Liver (tissue), 9 donors: ENCODE measurements around the gene RPSA. TPM values are rescaled to one million over a fixed set of nuclear protein-coding genes. Genes with fewer than 3 reads are reported as not detected.

Source experiments
- DNase-seq: peaks from one replicate; pipeline ENCODE4 v3.0.0-alpha.2; 2017; ENCODE audit warnings: low spot score
- H3K27ac ChIP-seq, 2 donors: one replicate each; pipeline ENCODE4 v1.7.0; 2013; ENCODE audit warnings: inconsistent platforms in 2 of 2, low read length in 2 of 2, control low read depth in 1 of 2, low read depth in 1 of 2, mild to moderate bottlenecking in 1 of 2
- H3K27me3 ChIP-seq, 4 donors: one replicate each; pipeline versions ENCODE4 v1.6.1 to v1.7.0; 2013; ENCODE audit warnings: low read length in 3 of 4, inconsistent platforms in 1 of 4, mild to moderate bottlenecking in 1 of 4, moderate library complexity in 1 of 4; ENCODE audit not compliant: control insufficient read depth in 4 of 4, insufficient read depth in 4 of 4
- H3K36me3 ChIP-seq, 4 donors: one replicate each; pipeline versions ENCODE4 v1.6.1 to v1.7.0; 2013; ENCODE audit warnings: low read length in 3 of 4, mild to moderate bottlenecking in 3 of 4, low read depth in 1 of 4, moderate library complexity in 1 of 4; ENCODE audit not compliant: control insufficient read depth in 4 of 4, insufficient read depth in 3 of 4
- H3K4me1 ChIP-seq, 4 donors: one replicate each; pipeline versions ENCODE4 v1.6.1 to v1.7.0; 2013; ENCODE audit warnings: low read length in 3 of 4, mild to moderate bottlenecking in 3 of 4, moderate library complexity in 1 of 4; ENCODE audit not compliant: control insufficient read depth in 4 of 4, insufficient read depth in 4 of 4
- H3K4me3 ChIP-seq, 3 donors: one replicate each; pipeline versions ENCODE4 v1.6.1 to v1.7.0; 2013; ENCODE audit warnings: low read length in 3 of 3, control low read depth in 1 of 3, low read depth in 1 of 3, mild to moderate bottlenecking in 1 of 3
- H3K9ac ChIP-seq, 2 donors: one replicate each; pipeline ENCODE4 v1.7.0; 2013; ENCODE audit warnings: low read length in 2 of 2, mild to moderate bottlenecking in 2 of 2, moderate library complexity in 2 of 2, control low read depth in 1 of 2, low read depth in 1 of 2
- H3K9me3 ChIP-seq, 4 donors: one replicate each; pipeline versions ENCODE4 v1.6.1 to v1.7.0; 2013; ENCODE audit warnings: low read length in 3 of 4; ENCODE audit not compliant: control insufficient read depth in 4 of 4
- ATF3 ChIP-seq: IDR thresholded peaks from 2 replicates; pipeline ENCODE4 v1.6.1; 2016; ENCODE audit warnings: antibody characterized with exemption
- CTCF ChIP-seq: fragments of 150-350 bp; IDR thresholded peaks from 2 replicates; pipeline ENCODE4 v1.5.1; 2017; ENCODE audit warnings: improper control_type of control experiment, low read depth, low read length; ENCODE audit not compliant: missing input control
- FOXA1 ChIP-seq: IDR thresholded peaks from 2 replicates; pipeline ENCODE4 v1.6.1; 2016; ENCODE audit warnings: antibody characterized with exemption
- FOXA2 ChIP-seq: IDR thresholded peaks from 2 replicates; pipeline ENCODE4 v1.6.1; 2016; ENCODE audit warnings: antibody characterized with exemption
- GABPA ChIP-seq, 2 donors: IDR thresholded peaks in 1 of 2; conservative IDR thresholded peaks in 1 of 2; 2 replicates each; pipeline ENCODE4 v1.6.1; 2016; ENCODE audit warnings: antibody characterized with exemption in 2 of 2, mild to moderate bottlenecking in 1 of 2, moderate library complexity in 1 of 2
- HNF4A ChIP-seq, 2 donors: conservative IDR thresholded peaks; 2 replicates each; pipeline ENCODE4 v1.6.1; 2016; ENCODE audit warnings: antibody characterized with exemption in 2 of 2, mild to moderate bottlenecking in 2 of 2
- HNF4G ChIP-seq: IDR thresholded peaks from 2 replicates; pipeline ENCODE4 v1.6.1; 2016; ENCODE audit warnings: antibody characterized with exemption
- JUND ChIP-seq, 2 donors: IDR thresholded peaks; 2 replicates each; pipeline ENCODE4 v1.6.1; 2016; ENCODE audit warnings: antibody characterized with exemption in 2 of 2
- NR2F2 ChIP-seq: IDR thresholded peaks from 2 replicates; pipeline ENCODE4 v1.6.1; 2016; ENCODE audit warnings: antibody characterized with exemption
- RAD21 ChIP-seq, 2 donors: IDR thresholded peaks; 2 replicates each; pipeline ENCODE4 v1.6.1; 2016; ENCODE audit warnings: antibody characterized with exemption in 2 of 2, mild to moderate bottlenecking in 2 of 2
- RXRA ChIP-seq, 2 donors: IDR thresholded peaks; 2 replicates each; pipeline ENCODE4 v1.6.1; 2017 to 2018; ENCODE audit warnings: antibody characterized with exemption in 2 of 2, mild to moderate bottlenecking in 1 of 2
- SP1 ChIP-seq: IDR thresholded peaks from 2 replicates; pipeline ENCODE4 v1.6.1; 2018; ENCODE audit warnings: antibody characterized with exemption, mild to moderate bottlenecking
- TAF1 ChIP-seq: conservative IDR thresholded peaks from 2 replicates; pipeline ENCODE4 v1.6.1; 2016; ENCODE audit warnings: antibody characterized with exemption, mild to moderate bottlenecking
- ZBTB33 ChIP-seq: IDR thresholded peaks from 2 replicates; pipeline ENCODE4 v1.6.1; 2016; ENCODE audit warnings: antibody characterized with exemption
- WGBS: extraction: QIAGEN DNeasy Blood & Tissue Kit; methylation state at CpG from one replicate; pipeline ENCODE4 v1.1.7; 2013; 5-methylcytosine and 5-hydroxymethylcytosine counted together
- polyA plus RNA-seq, 2 donors: library from polyadenylated mRNA; stranded (reverse) in 1 of 2; unstranded in 1 of 2; fragments of 200-250 nt in 1 of 2; fragments of >200 nt in 1 of 2; fragmentation: Nextera tagmentation in 1 of 2; extraction: Ambion mirVana in 1 of 2; gene quantifications; one replicate each; pipeline versions ENCODE4 v1.2.1 to v1.2.3, GENCODE V29; 2013 to 2015
- total RNA-seq, 2 donors: library from RNA; depleted of rRNA; stranded (reverse); fragments of >200 nt; gene quantifications; one replicate each; pipeline ENCODE4 v1.2.3, GENCODE V29; 2014
- TF ChIP-seq, protein P1 (sequence below): IDR thresholded peaks from 2 replicates; pipeline ENCODE4 v1.6.1; 2016; ENCODE audit warnings: antibody characterized with exemption
- TF ChIP-seq, protein P2 (sequence below): IDR thresholded peaks from 2 replicates; pipeline ENCODE4 v1.6.1; 2016; ENCODE audit warnings: antibody characterized with exemption, mild to moderate bottlenecking
- donor health status: healthy.
- donor health status: healthy.
- donor health status: healthy.
- donor health status: healthy.
- donor health status: healthy.

Gene RPSA
- total and polyA plus RNA-seq, 4 donors: 200 to 796 (median 443) TPM

GRCh38 chr3:39435006-39435748 lies 28.7 kb downstream of the RPSA start:
- no peak overlapping the region for H3K9ac ChIP-seq
- no peaks in the 10 kb centered on the region for H3K36me3 ChIP-seq
- WGBS: 77% methylated on average over 1 of the region's 1 CpG
- H3K4me3 ChIP-seq: no peak overlapping the region
- H3K4me1 ChIP-seq: peaks cover 0 to 2% (median 0%) of the 10 kb centered on the region in 4 donors
- no peak overlapping the region for H3K27ac ChIP-seq
- H3K9me3 ChIP-seq: no peaks in the 10 kb centered on the region
- TF ChIP-seq, protein P1, sequence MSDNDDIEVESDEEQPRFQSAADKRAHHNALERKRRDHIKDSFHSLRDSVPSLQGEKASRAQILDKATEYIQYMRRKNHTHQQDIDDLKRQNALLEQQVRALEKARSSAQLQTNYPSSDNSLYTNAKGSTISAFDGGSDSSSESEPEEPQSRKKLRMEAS: no peak
- no peak for TF ChIP-seq HNF4G
- TF ChIP-seq FOXA2: no peak
- TF ChIP-seq SP1: no peak
- no peak for TF ChIP-seq HNF4A (conservative IDR thresholded peaks at IDR 0.05)
- TF ChIP-seq RXRA (IDR thresholded peaks at IDR 0.05): no peak
- TF ChIP-seq, protein P2, sequence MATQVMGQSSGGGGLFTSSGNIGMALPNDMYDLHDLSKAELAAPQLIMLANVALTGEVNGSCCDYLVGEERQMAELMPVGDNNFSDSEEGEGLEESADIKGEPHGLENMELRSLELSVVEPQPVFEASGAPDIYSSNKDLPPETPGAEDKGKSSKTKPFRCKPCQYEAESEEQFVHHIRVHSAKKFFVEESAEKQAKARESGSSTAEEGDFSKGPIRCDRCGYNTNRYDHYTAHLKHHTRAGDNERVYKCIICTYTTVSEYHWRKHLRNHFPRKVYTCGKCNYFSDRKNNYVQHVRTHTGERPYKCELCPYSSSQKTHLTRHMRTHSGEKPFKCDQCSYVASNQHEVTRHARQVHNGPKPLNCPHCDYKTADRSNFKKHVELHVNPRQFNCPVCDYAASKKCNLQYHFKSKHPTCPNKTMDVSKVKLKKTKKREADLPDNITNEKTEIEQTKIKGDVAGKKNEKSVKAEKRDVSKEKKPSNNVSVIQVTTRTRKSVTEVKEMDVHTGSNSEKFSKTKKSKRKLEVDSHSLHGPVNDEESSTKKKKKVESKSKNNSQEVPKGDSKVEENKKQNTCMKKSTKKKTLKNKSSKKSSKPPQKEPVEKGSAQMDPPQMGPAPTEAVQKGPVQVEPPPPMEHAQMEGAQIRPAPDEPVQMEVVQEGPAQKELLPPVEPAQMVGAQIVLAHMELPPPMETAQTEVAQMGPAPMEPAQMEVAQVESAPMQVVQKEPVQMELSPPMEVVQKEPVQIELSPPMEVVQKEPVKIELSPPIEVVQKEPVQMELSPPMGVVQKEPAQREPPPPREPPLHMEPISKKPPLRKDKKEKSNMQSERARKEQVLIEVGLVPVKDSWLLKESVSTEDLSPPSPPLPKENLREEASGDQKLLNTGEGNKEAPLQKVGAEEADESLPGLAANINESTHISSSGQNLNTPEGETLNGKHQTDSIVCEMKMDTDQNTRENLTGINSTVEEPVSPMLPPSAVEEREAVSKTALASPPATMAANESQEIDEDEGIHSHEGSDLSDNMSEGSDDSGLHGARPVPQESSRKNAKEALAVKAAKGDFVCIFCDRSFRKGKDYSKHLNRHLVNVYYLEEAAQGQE: no peak
- TF ChIP-seq ATF3: no peak
- TF ChIP-seq TAF1: no peak
- TF ChIP-seq FOXA1: no peak
- no peaks in the 10 kb centered on the region for H3K27me3 ChIP-seq
- no peak for DNase-seq

DNA sequence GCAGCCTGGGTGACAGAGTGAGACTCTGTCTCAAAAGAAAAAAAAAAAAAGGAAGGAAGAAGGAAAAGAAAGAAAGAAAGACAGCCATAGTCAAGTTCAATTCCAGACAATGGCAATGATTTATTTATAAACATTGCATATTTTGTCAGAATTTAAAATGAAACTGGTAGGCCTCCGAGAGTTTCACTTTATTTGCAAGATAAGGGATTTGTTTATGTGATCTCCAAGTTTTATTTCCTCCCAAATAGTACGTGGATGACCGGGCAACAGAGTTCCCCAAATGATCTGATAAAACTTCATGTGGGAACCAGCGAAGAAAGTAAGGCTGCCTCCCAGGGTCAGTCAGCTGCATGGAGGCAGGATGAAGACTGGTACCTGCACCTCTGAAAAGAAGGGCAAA lies 32.4 kb downstream of the RPSA start:
- DNase-seq: no peak
- WGBS: 74% methylated on average over 4 of the region's 4 CpGs
- TF ChIP-seq NR2F2: no peak
- TF ChIP-seq GABPA (IDR thresholded peaks at IDR 0.05 in 1 of 2, conservative IDR thresholded peaks at IDR 0.05 in 1 of 2): no peak
- TF ChIP-seq HNF4G: no peak
- TF ChIP-seq RAD21 (IDR thresholded peaks at IDR 0.05): no peak
- TF ChIP-seq RXRA (IDR thresholded peaks at IDR 0.05): no peak
- no peak for TF ChIP-seq FOXA2
- no peak for TF ChIP-seq CTCF
- no peak for TF ChIP-seq JUND (IDR thresholded peaks at IDR 0.05)
- TF ChIP-seq ZBTB33: no peak
- no peak for TF ChIP-seq HNF4A (conservative IDR thresholded peaks at IDR 0.05)

More for the DNA sequence above, 32.4 kb downstream of the RPSA start:
- Histone ChIP-seq H3K9ac (no peak overlapping the region), H3K27me3 (no peaks in the 10 kb centered on the region), H3K9me3 (no peaks in the 10 kb centered on the region), H3K4me3 (no peak overlapping the region), H3K27ac (no peak overlapping the region), H3K36me3 (no peaks in the 10 kb centered on the region), H3K4me1 (no peaks in the 10 kb centered on the region)
